Motor neuron (in vitro differentiated cells): Measurements from ENCODE around the gene CEP170. TPM values are rescaled to one million over a fixed set of nuclear protein-coding genes. Genes with fewer than 3 reads are reported as not detected.

Source experiments
- ATAC-seq, 8 experiments: fragments of 200-7000 bp; cut with Tn5 transposase; replicated peaks in 6 of 8; 2 replicates each; pipeline ENCODE4 v1.8.0; 2021; ENCODE audit warnings: mild to moderate bottlenecking in 8 of 8, moderate library complexity in 8 of 8
- H3K27ac ChIP-seq, 2 donors: fragments of 250-450 bp; sonication (Bioruptor Pico); 2 replicates each; pipeline ENCODE4 v1.9.0; 2021; ENCODE audit warnings: antibody characterized with exemption in 2 of 2, mild to moderate bottlenecking in 2 of 2, moderate library complexity in 1 of 2
- H3K4me1 ChIP-seq, 2 donors: fragments of 250-450 bp; sonication (Bioruptor Pico); replicated peaks in 1 of 2; 2 replicates each; pipeline ENCODE4 v1.6.1; 2021; ENCODE audit warnings: antibody characterized with exemption in 2 of 2, mild to moderate bottlenecking in 2 of 2, moderate library complexity in 1 of 2
- H3K4me3 ChIP-seq, 5 donors: fragments of 250-450 bp; sonication (Bioruptor Pico); 2 replicates each; pipeline ENCODE4 v1.9.0; 2021; ENCODE audit warnings: antibody characterized with exemption in 5 of 5, mild to moderate bottlenecking in 5 of 5, moderate library complexity in 4 of 5
- WGBS, 10 experiments: fragments of 450-650 bp; shearing (Covaris generic); methylation state at CpG; one replicate each; pipeline ENCODE4 v1.0.0; 2022; 5-methylcytosine and 5-hydroxymethylcytosine counted together
- in situ Hi-C, 9 experiments: fragments of 400-800 bp; cut with MboI; loops; one replicate each; pipeline ENCODE4 v1.15.0; 2021; ENCODE audit warnings: low sequenced_read_pairs in 9 of 9, low pct_unique_long_range_greater_than_20kb in 2 of 9; ENCODE audit not compliant: unreplicated experiment in 9 of 9
- total RNA-seq, 8 experiments: library from RNA; unstranded; fragments of 300-600 nt; gene quantifications; 2 replicates each; pipeline versions ENCODE4 v1.2.3 to v1.2.4, GENCODE V29; 2022

CEP170 gene
- 100 to 1,000 TPM in 7 of 8 experiments, 10 to 100 TPM in 1; 60.0 to 296 (median 248) TPM for total RNA-seq

DNA sequence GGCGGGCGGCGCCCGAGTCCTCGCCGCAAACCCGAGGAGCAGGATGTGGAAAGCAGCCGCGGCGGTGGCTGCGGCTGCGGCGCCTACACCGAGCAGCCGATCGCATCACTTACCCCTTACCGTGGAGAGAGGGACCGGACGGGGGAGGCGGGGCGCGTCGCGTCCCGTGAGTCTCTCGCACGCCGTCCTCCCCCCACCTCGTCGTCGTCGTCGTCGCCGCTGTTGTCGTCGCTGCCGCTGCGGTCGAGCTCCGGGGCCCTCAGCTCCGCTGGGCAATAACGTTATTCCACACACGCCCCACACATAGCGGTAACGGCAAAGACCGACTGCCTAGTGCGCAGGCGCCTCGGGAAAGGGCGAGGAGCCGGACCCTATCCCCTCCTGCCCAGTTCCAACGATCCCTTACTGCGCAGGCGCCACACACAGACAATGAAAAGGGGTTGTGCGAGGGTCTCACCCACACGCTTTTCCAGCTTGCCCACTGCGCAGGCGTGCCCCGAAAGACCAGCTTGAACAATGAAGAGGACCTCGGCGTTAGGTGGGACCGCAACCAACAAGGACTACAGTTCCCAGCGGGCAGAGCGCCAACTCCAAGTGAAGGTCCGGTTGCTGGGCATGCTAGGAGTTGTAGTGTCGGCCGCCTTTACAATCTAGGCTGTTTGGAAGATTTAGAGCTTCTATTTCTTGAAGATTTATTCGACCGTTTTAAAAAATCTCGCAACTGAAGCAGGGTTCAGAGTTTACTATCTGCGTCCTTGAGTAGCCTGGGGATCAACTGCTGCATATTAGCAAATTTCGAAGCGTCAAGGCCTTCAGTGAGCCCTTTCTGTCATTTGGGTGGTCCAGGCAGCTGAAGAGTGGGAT is at the start of gene CEP170:
Gene CEP170, minus strand, starts transcription at position 355 of the 864 bp plus-strand sequence. CDS start 30,001 bp downstream, outside the sequence.
- Histone ChIP-seq H3K4me3 (peak within 1 kb of the TSS; percentile 61 to 90 (median 73)), H3K4me1 (peaks cover 3 to 18% of the 10 kb centered on the region in 2 donors), H3K27ac (peak within 1 kb of the TSS; percentile 91 to 97)
- ATAC-seq = peak; percentile 48 to 81 (median 74)
- in situ Hi-C loops = no loop called here
- WGBS, 10 experiments = 0 to 6% (median 1%) methylated on average over 4 to 38 of the region's 74 CpGs

DNA sequence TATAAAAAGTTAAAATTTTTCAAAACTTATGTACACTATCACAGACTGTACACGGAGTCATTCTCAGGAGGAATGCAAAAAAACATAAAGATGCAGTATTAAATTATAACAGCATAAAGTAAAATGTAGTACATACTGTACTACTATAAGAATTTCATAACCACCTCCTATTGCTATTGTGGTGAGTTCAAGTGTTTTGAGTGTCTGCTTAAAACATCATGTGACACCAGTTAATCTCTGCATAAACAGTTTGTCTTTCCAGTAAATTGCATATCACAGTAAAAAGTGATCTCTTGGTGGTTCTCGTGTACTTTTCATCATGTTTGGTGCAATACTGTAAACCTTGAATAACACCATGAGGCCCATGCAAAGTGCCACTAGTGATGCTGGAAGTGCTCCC is 46.0 kb upstream of the CEP170 start:
- Histone ChIP-seq H3K27ac (no peak overlapping the region), H3K4me1 (no peaks in the 10 kb centered on the region), H3K4me3 (no peak overlapping the region)
- in situ Hi-C loops = loop anchor here in 5 of 9 experiments (25.0 kb wide), 2 partner anchors 839 to 1289 kb away; no protein-coding TSS in a partner anchor
- no peak for ATAC-seq
- WGBS, 10 experiments = 85 to 100% (median 100%) methylated on average over 1 to 2 of the region's 2 CpGs

DNA sequence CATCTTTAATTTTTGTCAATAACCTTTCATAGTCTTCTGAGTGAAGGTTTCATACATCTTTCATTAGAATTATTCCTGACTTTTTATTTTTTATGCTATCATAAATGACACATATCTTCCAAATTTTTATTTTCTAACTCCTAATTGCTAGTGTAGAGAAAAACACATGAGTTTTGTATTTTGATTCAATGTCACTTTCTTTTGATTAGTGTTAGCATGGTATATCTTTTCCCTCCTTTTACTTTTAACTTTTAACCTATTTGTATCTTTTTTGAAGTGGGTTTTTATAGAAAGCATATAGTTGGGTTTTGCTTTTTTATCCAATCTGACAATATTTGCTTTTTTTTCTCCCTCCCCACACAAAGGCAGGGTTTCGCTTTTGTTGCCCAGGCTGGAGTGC is 44.0 kb upstream of the CEP170 start:
- in situ Hi-C loops = no loop called here
- Histone ChIP-seq H3K27ac (no peak overlapping the region), H3K4me1 (no peaks in the 10 kb centered on the region), H3K4me3 (no peak overlapping the region)
- no peak for ATAC-seq
- WGBS, 10 experiments = 75 to 100% (median 100%) methylated on average over 1 of the region's 1 CpG; no CpG with 5 or more reads in 1 of the 10 experiments

DNA sequence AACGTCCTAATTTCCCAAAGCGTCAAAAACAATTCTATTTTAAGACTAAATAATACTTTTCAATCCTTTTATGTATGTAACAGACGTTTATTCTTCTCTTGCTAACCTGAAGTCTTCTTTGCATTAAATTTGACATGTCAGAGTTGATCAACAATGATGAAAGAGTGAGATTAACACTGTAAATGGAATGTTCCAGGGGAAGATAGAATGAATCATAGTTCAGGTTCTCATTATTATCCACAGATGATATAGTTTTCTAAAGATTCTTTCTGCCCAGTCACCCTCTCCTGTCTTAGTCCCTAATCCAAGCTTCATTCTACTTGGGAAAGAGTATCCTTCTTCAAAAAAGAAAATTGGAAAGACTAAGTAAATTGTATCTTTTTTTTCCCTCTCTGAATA is 39.6 kb upstream of the CEP170 start:
- Histone ChIP-seq H3K4me3 (no peak overlapping the region), H3K27ac (no peak overlapping the region), H3K4me1 (no peaks in the 10 kb centered on the region)
- 10 to 97% (median 66%) methylated on average over 1 to 3 of the region's 3 CpGs; no CpG with 5 or more reads in 2 of the 10 experiments for WGBS, 10 experiments
- no peak for ATAC-seq
- in situ Hi-C loops = no loop called here

DNA sequence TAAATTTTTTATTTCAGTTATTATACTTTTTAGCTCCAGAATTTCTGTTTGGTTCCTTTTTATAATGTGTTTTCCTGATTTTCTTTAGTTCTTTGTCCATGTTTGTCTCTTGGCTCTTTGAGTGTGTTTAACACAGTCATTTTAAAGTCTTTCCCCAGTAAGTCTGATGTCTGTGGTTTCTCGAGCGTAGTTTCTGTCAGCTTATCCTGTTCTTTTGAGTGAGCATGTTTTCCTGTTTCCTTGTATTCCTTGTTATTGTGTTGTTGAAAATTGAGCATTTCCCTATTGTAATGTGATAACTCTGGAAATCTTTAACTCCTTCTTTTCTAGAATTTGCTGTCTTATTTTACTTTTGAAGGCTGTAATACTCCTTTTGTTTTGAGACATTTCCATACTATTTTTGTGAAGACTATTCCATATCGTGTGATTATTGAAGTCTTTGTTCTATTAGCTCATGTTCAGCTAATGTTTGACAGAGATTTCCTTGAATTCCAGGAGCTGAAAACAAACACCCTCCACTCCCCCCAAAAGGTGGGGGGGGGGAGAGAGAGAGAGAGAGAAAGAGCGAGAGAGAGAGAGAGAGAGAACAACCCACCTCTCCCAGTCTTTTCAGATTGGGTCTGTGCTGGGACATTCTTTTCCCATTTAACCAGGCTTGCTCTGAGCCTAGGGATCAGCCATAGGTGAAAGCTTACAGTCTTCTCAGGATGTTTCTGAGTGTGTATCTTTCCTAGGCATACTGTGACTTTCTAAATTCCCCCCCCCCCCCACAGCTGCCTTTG is 39.1 kb upstream of the CEP170 start:
- no peak overlapping the region for H3K27ac ChIP-seq
- H3K4me3 ChIP-seq = no peak overlapping the region
- no peak for ATAC-seq
- H3K4me1 ChIP-seq = no peaks in the 10 kb centered on the region
- in situ Hi-C loops = no loop called here
- 67 to 100% (median 89%) methylated on average over 2 to 3 of the region's 4 CpGs for WGBS, 10 experiments

DNA sequence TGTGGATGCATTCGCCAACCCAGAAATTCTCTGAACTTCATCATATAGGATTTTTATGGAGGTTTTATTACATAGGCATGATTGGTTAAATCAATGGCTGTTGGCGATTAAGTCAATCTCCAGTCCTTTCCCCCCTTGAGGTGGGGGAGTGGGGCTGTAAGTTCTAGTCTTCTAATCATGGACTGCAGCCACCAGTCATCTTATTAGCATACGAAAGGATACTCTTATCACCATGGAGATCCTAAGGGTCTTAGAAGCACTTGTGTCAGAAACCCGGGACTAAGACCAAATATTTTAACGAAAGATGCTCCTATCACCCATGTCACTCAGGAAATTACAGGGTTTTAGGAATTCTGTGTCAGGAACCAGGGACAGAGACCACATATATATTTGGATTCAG is 37.0 kb upstream of the CEP170 start:
- no peak overlapping the region for H3K4me3 ChIP-seq
- 71 to 100% (median 88%) methylated on average over 2 to 5 of the region's 5 CpGs; no CpG with 5 or more reads in 2 of the 10 experiments for WGBS, 10 experiments
- no peaks in the 10 kb centered on the region for H3K4me1 ChIP-seq
- no peak for ATAC-seq
- H3K27ac ChIP-seq = no peak overlapping the region
- in situ Hi-C loops = no loop called here

DNA sequence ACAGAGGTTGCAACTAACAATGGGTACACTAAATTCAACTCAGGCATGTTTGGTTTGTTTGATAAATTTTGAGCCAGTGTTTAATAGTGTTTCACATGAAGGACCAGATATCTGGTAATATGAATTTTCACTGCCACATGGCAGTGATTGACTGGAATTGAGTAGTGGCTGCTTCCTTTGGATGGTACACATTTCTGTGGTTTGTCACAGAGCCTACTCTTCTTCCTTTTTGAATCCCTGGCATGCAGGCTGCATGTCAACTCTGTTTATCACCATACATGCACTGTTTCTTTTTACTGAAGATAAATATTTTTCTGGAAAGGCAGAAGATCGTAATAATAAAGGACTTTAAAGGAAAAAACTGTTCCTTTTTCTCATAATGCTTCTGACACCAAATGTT is 36.2 kb upstream of the CEP170 start:
- no peak overlapping the region for H3K4me3 ChIP-seq
- no peak overlapping the region for H3K27ac ChIP-seq
- ATAC-seq = no peak
- 75 to 100% (median 97%) methylated on average over 1 of the region's 1 CpG; no CpG with 5 or more reads in 4 of the 10 experiments for WGBS, 10 experiments
- in situ Hi-C loops = no loop called here
- no peaks in the 10 kb centered on the region for H3K4me1 ChIP-seq

DNA sequence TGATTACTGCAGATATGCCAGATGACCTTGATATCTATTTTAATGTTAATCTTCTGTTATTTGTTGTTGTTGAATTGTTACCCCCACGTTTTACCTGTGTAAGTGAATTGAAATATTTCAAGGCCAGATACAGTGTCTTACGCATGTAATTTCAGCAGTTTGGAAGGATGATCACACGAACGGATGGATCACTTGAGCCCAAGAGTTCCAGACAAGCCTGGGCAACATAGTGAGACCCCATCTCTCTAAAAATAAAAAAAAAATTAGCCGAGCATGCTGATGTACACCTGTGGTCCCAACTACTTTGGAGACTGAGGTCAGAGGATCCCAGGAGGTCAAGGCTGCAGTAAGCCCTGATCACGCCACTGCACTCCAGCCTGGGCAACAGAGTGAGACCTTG is 33.0 kb upstream of the CEP170 start:
- Histone ChIP-seq H3K27ac (no peak overlapping the region), H3K4me3 (no peak overlapping the region), H3K4me1 (no peaks in the 10 kb centered on the region)
- no peak for ATAC-seq
- 74 to 100% (median 91%) methylated on average over 1 to 6 of the region's 6 CpGs; no CpG with 5 or more reads in 1 of the 10 experiments for WGBS, 10 experiments
- in situ Hi-C loops = no loop called here

DNA sequence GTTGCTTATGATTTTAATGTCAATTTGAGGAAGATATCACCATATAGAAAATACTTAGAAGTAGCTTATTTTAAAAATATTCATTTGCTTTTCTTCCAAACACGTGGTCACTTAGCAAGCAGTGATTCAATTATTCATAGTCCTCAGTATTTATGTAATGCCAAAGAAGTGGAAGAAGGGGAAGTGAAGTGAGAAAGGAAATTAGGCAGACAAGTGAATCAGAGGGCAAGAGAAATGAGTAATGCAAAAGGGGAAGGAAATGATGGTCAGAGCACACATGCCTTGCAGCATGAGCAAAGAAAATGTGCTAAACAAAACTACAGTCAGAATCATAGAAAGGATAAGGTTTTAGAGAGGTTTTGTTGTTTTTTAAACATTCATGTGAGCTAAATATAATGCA is 32.6 kb upstream of the CEP170 start:
- 0 to 60% (median 33%) methylated on average over 1 of the region's 1 CpG; no CpG with 5 or more reads in 2 of the 10 experiments for WGBS, 10 experiments
- in situ Hi-C loops = no loop called here
- Histone ChIP-seq H3K4me3 (no peak overlapping the region), H3K4me1 (no peaks in the 10 kb centered on the region), H3K27ac (no peak overlapping the region)
- peak in 3 of 8 experiments; percentile 59 to 100 (median 99) for ATAC-seq

DNA sequence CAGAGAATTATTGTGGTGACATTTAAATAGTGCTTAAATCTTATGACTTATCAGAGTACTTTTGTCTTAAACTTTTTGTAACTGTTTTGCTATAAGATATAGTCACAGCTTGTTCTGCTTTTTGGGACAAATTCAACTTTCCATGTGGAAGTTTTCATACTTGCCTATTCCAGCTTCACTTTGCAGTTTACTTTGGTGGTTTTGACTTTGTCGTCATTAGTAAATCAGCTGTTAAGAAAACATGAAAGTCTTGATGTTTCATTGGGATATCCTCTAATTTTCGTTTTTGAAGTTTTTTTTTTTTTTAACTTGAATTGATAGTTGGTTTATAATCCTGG is 32.0 kb upstream of the CEP170 start:
- no peak overlapping the region for H3K4me3 ChIP-seq
- no peak overlapping the region for H3K27ac ChIP-seq
- ATAC-seq = no peak
- 47 to 94% (median 67%) methylated on average over 2 of the region's 2 CpGs for WGBS, 10 experiments
- H3K4me1 ChIP-seq = no peaks in the 10 kb centered on the region
- in situ Hi-C loops = no loop called here

DNA sequence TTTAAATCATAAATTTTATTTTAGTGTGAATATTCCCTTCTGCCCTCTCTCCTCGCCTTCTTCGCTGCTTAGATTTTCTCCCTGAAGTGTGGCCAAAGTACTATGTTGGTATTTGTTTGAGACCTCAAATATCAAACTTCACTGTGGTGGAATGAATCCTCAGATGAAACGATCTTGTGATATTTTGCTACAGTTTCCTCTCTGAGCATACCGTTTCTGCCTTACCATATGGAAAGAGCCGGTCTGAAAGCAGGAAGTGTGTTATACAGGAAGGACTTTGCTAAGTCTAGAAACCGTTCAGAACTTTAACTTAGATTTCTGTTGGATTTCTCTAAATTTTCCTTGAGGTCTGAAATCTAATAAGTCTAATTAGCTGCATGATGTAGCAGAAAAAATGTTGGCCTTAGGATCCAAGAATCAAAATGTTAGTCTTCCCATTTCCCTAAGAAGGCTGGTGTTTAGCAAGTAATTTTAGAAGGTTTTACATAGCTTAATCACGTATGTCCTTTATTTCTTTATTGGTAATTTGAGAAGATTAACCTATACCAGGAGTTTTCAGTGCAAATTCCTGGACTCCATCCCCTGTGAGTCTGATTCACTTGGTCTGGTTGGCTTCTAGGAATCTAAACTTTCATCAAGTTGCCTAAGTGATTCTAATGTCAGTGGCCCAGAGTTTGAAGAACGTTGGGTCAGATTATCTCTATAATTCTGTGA is 31.5 kb upstream of the CEP170 start:
- Histone ChIP-seq H3K4me1 (no peaks in the 10 kb centered on the region), H3K27ac (no peak overlapping the region), H3K4me3 (no peak overlapping the region)
- in situ Hi-C loops = no loop called here
- ATAC-seq = no peak
- WGBS, 10 experiments = 47 to 96% (median 78%) methylated on average over 1 to 8 of the region's 8 CpGs

DNA sequence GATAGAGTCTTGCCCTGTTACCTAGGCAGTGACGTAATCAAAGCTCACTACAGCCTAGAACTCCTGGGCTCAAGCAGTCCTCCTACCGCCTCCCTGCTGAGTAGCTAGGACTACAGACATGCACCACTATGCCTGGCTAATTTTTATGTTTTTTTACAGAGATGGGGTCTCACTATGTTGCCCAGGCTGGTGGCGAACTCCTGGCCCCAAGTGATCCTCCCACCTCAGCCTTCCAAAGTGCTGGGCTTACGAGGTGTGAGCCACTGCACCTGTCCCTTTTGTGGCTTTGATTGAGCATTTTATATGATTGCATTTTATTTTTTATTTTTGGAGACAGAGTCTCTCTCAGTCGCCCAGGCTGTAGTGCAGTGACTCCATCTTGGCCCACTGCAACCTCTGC is 26.6 kb upstream of the CEP170 start:
- H3K27ac ChIP-seq = no peak overlapping the region
- no peak overlapping the region for H3K4me3 ChIP-seq
- in situ Hi-C loops = no loop called here
- no peaks in the 10 kb centered on the region for H3K4me1 ChIP-seq
- ATAC-seq = no peak
- 77 to 100% (median 95%) methylated on average over 2 to 5 of the region's 5 CpGs for WGBS, 10 experiments
